Measurements from ENCODE around the gene CXorf38. TPM values are rescaled to one million over a fixed set of nuclear protein-coding genes. Genes with fewer than 3 reads are reported as not detected.

Gene CXorf38
- total RNA-seq, 4 donors from 2014 or later = 15.1 to 21.6 (median 15.3) TPM

- no peak overlapping the region for H3K4me3 ChIP-seq (ENCODE audit: low read depth, poor library complexity, severe bottlenecking)
- intact Hi-C loops (cut with DNase I; ENCODE audit: low total_unique reads) = no loop called here
- no peak for TF ChIP-seq POLR2A (IDR thresholded peaks at IDR 0.05)
- TF ChIP-seq CTCF (IDR thresholded peaks at IDR 0.05) = no peak
- DNase-seq (ENCODE audit: low spot score in 2 of 2) = no peak
- 96 to 100% methylated on average over 1 of the region's 1 CpG for WGBS, 2 donors
Measured at GRCh38 chrX:40684092-40684491, 36.7 kb upstream of the CXorf38 start.

GRCh38 chrX:40683245-40683644 is 35.9 kb upstream of the CXorf38 start:
- intact Hi-C loops (cut with DNase I; ENCODE audit: low total_unique reads) = no loop called here
- WGBS, 2 donors = 91 to 97% methylated on average over 3 of the region's 3 CpGs
- H3K4me3 ChIP-seq (ENCODE audit: low read depth, poor library complexity, severe bottlenecking) = no peak overlapping the region
- TF ChIP-seq CTCF (IDR thresholded peaks at IDR 0.05) (no peak), POLR2A (IDR thresholded peaks at IDR 0.05) (no peak)
- no peak for DNase-seq (ENCODE audit: low spot score in 2 of 2)

GRCh38 chrX:40671126-40671525 is 23.8 kb upstream of the CXorf38 start:
- H3K4me3 ChIP-seq (ENCODE audit: low read depth, poor library complexity, severe bottlenecking) = no peak overlapping the region
- no peak for DNase-seq (ENCODE audit: low spot score in 2 of 2)
- TF ChIP-seq POLR2A (IDR thresholded peaks at IDR 0.05) (no peak), CTCF (IDR thresholded peaks at IDR 0.05) (no peak)
- WGBS, 2 donors = 52 to 76% methylated on average over 6 of the region's 6 CpGs
- intact Hi-C loops (cut with DNase I; ENCODE audit: low total_unique reads) = no loop called here

- no peak overlapping the region for H3K4me3 ChIP-seq (ENCODE audit: low read depth, poor library complexity, severe bottlenecking)
- TF ChIP-seq CTCF (IDR thresholded peaks at IDR 0.05) = no peak
- no peak for TF ChIP-seq POLR2A (IDR thresholded peaks at IDR 0.05)
- intact Hi-C loops (cut with DNase I; ENCODE audit: low total_unique reads) = no loop called here
- 42 to 59% methylated on average over 6 of the region's 6 CpGs for WGBS, 2 donors
- DNase-seq (ENCODE audit: low spot score in 2 of 2) = no peak
Measured at GRCh38 chrX:40663880-40664630, 16.7 kb upstream of the CXorf38 start.

GRCh38 chrX:40663078-40663740 is 15.8 kb upstream of the CXorf38 start:
- intact Hi-C loops (cut with DNase I; ENCODE audit: low total_unique reads) = no loop called here
- no peak overlapping the region for H3K4me3 ChIP-seq (ENCODE audit: low read depth, poor library complexity, severe bottlenecking)
- no peak for TF ChIP-seq POLR2A (IDR thresholded peaks at IDR 0.05)
- TF ChIP-seq CTCF (IDR thresholded peaks at IDR 0.05) = no peak
- no peak for DNase-seq (ENCODE audit: low spot score in 2 of 2)
- 74 to 98% methylated on average over 3 of the region's 3 CpGs for WGBS, 2 donors

Data from lower leg skin (tissue), 4 donors.